Islet of Langerhans (tissue), 1 donor: Measurements from ENCODE around the gene FBL.

Experiments used
- FAIRE-seq: peaks from one replicate; lab custom pipeline; 2011; peaks lifted over from hg19 to GRCh38; lab: Jason Lieb, UNC

The FBL gene

DNA sequence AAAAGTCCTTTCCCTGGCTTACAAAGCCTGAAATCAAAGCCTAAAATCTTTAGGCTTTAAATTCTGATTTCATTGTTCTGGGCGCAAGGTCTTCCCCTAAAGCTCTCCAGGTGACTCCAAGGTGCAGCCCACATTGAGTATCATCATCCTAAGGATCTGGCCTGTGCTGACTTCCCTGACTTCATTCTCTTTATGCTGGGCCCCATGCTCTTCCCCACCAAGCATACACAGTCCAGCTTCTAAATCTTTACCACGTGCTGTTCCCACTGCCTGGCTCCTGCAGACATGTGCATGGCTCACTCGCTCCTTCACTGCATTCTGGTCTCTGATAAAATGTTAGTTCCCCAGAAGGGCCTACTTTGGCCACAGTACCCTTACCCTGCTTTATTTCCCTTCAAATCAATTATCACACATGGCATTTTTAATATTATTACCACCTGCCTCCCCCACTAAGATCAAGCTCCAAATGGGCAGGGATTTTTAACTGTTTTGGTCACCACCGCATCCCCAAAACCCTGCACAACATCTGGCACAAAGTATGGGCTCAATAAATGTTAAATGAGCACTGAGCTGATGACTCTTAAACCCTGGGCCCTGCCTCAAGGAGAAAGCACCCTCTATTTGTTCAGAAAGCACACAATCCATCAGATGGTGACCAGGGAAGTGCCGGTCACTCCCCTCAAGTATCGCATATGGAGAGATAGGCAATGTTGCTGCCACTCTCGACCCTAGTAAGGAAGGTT lies 3.3 kb downstream of the FBL start:
- no peak for FAIRE-seq

DNA sequence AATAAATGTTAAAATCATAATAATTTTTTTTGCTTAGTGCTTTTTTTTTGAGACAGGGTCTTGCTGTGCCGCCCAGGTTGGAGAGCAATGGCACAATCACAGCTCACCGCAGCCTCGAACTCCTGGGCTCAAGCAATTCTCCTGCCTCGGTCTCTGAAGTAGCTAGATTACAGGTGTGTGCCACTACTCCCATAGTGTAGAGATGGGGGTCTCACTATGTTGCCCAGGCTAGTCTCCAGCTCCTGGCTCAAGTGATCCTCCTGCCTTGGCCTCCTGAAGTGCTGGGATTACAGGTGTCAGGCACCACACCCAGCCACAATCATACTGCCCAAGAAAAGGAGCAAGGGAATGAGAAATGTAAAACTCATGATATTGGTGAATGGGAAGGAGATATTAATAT lies 5.1 kb downstream of the FBL start:
- FAIRE-seq: no peak

DNA sequence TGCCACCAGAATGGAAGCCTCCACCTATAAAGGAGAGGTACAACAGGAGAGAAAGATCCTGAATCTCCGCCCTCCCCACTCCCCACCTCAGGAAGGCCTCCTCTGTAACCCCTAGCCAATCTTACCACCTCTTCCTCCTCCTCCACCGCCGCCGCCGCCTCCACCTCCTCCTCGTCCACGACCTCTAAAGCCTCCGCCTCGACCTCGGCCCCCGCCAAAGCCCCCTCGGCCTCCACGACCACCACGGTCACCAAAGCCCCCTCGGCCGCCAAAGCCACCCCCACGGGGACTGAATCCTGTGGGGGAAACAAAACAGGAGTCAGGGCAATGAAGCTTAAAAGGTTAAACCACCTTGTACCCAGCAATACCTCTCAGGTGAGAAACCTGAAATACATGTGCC lies 5.7 kb downstream of the FBL start:
- no peak for FAIRE-seq

DNA sequence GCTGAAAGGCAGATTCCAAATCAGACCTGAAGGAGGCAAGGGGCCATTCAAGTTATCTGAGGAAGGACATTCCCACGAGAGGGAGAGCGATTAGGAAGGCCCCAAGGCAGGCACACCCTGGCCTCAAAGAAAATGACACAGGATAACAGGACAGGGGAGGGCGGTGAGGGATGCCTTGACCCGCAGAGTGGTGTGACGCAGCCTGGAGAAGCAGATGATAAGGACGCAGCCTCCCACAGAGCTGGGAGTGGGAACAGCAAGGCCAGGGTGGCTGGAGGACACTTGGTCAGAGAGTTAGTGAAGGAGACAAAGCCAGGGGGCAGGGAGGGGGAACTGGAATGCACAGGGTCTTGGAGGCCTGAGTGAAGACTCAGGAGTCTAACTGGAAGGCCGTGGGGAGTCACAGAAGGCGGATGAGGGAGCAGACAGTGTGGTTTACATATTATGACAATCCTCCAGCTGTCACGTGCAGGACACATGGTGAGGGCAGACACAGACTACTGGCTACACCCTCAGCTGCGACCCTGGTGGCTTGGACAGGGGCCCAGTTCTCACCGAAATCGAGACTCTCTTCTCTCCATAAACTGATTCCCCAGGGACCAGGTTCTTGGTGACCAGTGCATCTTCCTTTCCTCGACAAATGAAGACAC lies 6.4 kb downstream of the FBL start:
- FAIRE-seq: no peak

DNA sequence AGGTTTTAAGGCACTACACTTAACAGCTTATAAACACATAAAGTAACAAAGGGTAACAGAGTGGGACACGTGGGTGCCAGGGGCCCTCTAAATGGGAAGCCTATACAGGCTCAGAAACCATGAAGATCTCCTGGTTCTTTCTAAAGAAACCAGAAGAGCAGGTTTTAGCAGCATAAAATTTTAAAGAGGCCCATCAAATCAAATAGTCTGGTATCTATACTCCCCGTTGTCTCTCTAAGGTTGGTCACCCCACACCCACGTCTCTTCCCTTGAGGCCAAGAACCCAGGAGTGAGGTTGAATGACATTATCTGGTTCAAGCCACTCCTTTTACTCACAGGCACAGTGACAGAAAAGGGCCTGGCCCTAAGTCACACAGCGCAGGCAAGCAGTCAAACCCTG lies 7.6 kb downstream of the FBL start:
- no peak for FAIRE-seq

DNA sequence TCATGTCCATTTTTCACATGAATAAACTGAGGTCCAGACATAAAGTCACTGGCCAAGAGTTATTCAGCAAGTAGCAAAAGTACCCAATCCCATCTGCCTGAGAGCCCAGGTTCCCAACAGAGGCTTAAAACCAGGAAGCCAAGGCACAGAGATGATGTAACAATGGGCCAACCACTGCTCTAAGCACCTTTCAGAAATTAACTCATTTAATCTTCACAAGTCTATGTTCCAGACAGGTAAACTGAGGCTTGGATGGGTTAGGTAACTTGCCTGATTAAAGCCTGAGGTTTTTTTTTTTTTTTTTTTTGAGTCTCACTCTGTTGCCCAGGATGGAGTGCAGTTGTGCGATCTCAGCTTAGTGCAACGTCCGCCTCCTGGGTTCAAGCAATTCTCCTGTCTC lies 8.2 kb downstream of the FBL start:
- no peak for FAIRE-seq

DNA sequence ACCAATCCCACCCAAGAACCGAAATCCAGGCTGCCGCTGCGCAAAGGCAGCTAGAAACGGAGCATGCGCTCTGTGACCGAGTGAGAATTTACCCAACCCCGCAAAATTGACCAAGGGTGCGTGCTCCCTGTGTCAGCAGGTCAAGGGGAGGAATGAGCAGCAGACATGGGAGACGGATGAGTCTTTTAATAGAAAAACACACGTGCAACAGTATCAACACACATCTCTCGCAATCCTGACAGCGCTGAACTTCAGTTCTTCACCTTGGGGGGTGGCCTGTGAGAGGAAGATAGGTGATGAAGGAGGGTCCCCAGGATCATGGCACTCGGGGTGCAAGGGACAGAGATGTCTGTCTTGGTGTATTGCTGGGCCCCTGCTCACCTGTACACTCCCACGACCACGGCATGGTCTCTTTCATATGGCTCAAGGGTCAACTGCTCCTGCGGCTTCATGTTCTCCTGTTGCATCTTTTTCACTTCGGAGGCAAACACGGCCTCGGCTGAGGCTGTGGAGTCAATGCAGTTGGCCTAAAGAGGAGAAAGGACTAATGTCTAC lies 11.8 kb downstream of the FBL start:
- FAIRE-seq: peak; percentile 97

DNA sequence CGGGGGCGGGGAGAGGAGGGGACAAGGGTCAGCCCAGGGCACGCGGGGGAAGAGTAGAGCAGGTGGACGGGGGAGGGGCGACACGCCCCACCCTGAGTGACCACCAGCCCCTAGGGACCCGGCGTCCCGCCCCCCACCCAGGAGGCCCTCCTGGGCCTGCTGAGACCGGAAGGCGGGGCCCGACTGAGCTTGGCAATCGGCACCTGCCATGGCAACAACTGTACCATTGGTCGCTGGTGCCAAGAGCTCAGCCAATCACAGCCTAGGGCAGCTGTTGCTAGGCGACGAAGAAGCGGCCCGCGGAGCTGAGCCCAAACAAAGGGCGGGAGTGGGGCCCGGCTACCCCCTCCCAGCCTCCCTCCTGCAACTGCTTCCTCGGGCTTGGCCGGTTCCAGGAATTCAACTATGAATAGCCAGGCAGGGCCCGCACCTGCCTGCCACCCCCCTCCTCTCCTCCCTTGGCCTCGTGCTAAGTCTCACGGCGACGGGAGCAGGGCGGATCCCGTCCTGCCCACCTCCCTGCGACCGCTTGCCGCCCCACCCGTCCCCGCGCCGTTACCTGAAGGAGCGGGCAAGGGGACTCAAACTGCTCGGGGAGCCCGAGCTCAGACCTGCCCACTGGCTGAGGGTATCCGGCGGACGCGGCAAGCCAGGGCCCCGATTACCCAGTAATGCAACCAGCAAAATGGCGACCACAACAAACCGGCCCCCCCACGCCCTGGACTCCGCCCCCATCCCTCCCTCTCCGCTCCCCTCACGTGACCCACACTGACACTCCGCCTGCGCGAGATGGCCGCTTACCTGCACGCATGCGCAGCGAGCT lies 12.5 kb downstream of the FBL start, which contains the start of gene DYRK1B:
Gene DYRK1B (minus strand): TSS at position 699 of the 823 bp plus-strand sequence. CDS start 2,295 bp downstream, outside the sequence.
- peak; percentile 38 for FAIRE-seq

DNA sequence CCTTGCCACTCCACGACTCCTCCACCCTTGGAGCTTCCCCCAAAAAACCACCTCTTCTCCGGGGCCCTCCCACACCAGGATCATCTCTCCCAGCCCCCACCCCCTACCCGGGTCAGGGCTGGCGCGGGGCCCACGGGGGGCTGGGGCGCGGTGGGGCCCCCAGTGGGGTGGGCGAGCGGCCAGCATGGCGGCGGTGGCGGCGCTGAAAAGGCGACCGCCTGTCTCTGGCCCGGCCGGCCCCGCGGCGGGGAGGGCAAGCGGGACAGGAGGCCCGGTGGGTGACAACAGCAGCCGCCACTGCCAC lies 13.1 kb downstream of the FBL start:
- FAIRE-seq: no peak

DNA sequence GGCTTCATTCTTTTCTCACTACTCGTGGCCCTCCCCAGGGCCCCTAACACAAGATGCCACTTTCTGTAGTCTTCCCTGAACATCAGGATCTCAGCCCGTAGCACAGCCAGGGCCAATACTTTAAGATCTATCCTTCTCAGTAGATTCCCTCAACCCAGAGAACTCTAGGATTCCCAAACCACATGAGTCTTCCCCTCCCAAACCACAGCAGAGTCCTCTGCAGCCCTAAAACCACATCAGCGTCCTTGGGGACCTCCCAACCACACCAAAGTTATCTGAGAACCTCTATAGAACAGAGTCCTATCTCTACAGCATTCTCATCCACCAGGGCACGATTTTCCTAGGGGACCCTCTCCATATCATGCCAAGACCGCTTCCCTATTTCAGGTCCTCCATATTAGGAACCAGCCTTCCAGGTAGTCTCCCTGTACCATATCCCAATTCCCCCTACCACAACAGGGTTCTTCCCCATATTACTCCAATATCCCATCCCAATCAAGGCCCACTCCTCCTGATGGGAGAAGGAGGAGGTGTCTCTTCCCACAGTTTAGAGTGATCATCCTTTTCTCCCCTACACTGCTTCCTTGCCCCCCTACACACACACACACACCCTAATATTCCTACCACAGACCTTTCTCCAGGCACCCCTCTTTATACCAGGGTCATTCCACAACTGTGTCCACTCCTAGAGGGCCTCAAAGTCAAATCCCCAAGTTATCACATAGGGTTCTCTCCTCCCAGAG lies 13.7 kb downstream of the FBL start:
- FAIRE-seq: no peak

DNA sequence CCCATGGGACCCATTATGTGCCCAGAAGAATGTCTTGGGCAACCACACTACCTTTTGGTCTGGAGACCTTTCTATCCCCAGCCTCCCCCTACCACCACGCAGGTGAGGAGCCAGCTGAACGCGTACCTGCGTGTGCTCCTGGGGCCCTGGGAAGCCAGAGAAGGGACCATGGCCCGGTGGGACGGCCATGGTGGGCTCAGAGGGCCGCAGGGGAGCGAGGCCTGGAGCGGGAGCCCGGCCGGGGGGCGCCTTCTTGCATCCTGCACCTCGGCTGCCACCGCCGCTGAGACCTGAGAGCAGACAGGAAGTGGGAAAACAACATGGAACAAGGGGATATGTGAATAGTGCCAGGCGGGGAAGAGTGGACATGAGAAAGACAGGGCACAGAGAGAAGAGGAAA lies 14.5 kb downstream of the FBL start:
- no peak for FAIRE-seq

DNA sequence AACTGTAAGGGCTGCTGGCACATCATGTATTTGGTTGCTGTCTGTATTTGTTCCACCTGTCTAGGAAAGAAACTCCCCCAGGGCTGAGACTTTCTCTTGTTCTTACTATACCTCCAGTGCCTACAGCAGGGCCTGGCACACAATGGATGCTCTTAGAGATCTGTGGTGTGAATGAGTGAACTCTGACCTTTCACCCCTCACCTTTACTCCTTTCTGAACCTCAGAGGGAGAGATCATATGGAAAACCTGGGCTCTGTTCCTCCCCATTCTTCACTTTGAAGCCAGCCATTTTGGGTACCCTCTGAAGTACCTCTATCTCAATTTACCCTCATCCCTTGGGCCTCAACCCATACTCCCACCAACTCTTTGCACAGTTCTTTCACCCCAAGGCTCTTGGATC lies 15.3 kb downstream of the FBL start:
- FAIRE-seq: no peak

DNA sequence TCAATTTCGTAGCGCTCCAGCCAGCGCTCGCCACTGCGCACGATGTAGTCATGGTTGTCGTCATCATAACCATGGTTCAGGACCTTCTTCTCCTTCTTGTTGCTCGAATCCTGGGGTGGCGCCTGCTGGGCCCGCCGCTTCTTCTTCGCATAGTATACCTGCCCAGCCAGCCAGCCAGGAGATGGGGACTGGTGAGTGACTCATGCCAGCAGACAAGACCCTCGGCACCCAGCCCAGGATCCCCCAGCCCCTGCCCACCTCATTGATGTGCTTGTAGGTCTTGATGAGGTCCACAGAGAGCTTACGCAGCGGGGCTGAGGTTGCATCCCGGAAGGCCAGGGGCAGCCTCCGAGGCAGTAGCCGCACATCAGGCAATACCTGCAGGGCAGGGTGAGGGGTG lies 15.8 kb downstream of the FBL start:
- FAIRE-seq: no peak

DNA sequence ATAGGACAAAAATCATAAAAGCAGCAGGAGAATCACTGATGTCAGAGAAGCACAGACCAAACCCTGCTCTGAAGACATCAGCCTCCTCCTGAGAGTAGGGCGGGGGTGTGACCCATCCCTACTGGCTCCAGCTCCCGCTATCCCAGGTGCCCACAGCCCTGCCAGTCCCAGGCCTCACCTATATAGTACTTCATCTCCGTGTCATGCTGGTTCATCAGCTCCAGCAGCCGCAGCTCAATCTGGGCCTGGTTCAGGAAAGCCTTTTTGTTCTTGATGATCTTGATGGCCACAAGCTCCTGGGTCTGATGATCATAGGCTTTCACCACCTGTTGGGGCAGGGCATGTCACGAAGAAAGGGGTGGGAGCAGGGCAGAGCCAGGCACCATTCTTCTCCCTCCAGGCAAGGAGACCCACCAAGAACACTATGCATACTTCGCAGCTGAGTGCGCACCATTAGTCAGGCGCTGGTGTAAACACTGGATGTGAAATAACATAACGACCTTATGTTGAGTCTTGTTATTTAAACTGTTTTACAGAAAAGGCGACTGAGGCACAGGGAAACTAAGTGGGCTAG lies 16.4 kb downstream of the FBL start:
- no peak for FAIRE-seq

DNA sequence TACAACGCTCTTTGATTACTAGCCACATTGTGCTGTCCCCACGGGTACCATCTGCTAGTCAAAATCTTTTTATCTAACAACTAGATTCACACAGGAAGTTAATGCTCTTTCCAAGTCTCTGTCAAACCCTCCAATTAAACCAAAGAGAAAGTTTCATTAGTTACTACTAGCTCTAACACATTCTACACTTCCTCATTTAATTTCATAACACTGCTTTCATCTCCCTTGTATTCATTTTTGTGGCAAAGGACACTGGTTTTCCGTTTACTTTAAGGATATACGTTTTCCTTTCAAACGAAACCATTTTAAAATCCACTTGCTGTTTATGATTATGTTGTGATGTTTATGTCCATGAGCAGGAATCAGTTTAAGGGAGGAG lies 17.5 kb downstream of the FBL start:
- FAIRE-seq: no peak

DNA sequence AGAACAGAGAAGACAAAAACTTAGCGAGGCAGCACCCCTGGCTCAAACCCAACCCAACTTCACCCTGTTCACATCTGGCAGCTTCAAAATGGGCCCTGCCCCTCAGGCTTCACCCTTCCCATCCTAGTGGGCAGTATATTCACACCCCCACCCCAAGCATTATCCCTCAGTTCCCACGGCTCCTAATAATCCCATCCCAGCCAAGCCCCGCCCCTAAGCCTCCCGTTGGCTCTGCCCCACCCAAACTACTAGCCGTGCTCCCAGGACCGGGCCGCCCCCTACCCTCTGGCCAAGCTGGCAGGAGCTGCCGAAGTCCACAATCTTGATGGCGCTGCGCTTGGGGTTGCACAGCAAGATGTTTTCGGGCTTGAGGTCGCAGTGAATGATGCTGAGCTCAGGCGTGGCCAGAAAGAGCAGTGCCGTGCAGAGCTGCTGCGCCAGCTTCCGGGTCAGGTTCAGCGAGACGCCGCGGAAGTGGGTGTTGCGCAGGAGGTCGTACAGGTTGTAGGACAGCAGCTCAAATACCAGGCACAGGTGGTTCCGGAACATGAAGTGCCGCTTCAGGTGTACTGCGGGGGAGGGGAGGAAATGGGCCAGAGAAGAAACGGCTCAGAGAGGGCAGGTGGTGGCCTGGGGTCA lies 18.0 kb downstream of the FBL start:
- FAIRE-seq: no peak

DNA sequence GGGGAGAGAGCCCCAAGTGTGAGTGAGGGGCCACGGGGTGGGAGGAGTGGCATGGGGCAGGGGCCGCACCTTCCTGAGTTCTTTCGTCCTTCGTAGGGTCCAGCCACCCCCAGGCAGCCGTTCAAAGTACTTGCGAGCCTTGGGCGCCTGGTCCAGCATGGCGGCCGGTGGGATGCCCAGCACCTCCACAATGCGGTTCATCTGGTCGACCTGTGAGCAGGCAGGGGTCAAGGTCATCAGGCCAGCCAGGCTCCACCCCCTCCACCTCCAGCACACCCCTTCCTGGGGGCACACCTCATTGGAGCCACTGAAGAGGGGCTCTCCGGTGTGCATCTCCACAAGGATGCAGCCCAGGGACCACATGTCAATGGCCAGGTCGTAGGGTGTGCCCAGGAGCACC lies 19.0 kb downstream of the FBL start:
- FAIRE-seq: no peak

DNA sequence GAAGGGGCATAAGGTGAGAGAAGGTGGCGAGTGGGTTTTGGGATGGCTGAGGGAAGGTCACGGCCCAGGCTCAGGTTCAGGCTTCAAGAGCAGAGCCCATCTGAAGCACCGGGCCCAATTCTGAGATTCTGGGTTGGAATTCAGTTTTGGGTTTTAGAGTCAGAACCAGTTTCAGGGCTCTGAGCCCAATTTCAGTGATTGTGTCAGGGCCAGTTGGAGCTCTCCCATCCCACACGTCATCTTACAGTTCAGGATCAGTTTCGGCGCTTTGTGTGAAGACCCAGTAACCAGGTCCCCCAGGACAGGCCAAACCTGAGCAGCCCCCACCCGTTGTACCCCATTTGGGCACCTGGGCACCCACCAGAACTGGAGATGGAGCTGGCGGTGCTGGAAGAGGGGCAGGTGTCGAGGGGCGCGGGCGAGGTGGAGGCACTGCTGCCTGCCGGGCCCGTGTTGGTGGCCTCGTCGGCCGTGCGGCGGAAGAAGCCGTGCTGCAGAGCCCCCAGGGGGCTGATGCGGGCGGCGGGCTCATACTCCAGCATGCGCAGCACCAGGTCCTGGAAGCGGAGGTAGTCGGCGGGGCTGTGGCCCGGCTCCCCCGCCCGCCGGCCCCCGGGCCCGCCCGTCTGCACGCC lies 19.8 kb downstream of the FBL start:
- FAIRE-seq: no peak

DNA sequence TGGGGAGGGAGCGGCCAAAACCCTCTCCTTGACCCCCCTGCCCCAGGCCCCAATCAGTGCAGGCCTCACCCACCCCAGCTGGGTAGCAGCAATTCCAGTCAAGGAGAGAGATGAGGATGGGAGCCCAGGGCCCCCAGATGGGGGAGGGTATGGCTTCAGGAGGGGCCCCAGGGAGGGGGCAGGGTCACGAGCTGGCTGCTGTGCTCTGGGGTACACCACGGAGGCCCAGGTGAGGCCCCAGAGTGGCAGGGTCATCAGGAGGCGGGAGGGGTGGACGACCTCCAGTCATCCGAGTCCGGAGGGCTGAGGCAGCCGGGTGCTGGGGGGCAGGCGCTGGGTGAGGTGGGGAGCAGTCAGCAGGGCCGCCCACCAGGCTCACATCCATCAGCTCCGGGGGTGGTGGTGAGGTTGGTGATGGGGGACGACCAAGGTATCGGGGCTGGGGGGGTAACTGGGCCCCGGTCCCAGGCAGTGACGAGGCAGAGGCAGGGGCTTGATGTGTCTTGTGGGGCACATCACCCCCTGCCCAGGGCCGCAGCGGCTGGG lies 20.6 kb downstream of the FBL start:
- FAIRE-seq: no peak

DNA sequence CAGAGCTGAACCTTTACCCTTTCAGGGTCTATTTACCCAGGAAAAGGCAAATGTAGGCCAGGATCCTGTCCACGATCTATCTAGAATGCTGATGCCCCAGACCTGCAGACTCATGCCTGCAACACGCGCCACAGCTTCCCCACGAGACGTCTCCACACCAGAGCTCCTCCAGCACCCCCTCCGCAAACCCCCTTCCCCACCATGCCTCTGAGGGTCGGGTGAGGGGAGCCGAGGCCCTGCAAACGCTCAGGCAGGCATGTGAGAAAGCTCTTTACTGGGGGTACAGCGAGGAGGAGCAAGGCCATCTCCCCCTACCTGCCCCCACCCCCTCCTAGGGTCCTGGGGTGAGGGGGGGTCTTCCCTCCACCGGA lies 21.1 kb downstream of the FBL start:
- FAIRE-seq: no peak
